HepG2 (cell line): ENCODE data around the gene METTL1.

Source experiments
- EZH2 ChIP-seq: conservative IDR thresholded peaks from 2 replicates; pipeline ENCODE4 v1.6.1; 2012; ENCODE audit warnings: mild to moderate bottlenecking, low read depth, low read length, moderate library complexity
- MYC ChIP-seq: sonication (generic); formaldehyde crosslinking; IDR thresholded peaks from 2 replicates; pipeline ENCODE4 v1.9.0; 2021; ENCODE audit warnings: missing genetic modification reagents, borderline replicate concordance
- SMARCE1 ChIP-seq: fragments of 450-650 bp; IDR thresholded peaks from 2 replicates; pipeline ENCODE4 v1.6.1; 2017; ENCODE audit warnings: borderline replicate concordance
- SP5 ChIP-seq: IDR thresholded peaks from 2 replicates; pipeline ENCODE4 v1.6.1; 2016; ENCODE audit warnings: low read depth, borderline replicate concordance
- ZFP41 ChIP-seq: sonication (generic); formaldehyde crosslinking; IDR thresholded peaks from 2 replicates; pipeline ENCODE4 v1.4.0; 2020; ENCODE audit warnings: mild to moderate bottlenecking, missing genetic modification reagents, borderline replicate concordance
- TF ChIP-seq, protein P1 (sequence below): sonication (generic); formaldehyde crosslinking; IDR thresholded peaks from 2 replicates; pipeline ENCODE4 v1.5.0; 2020; ENCODE audit warnings: mild to moderate bottlenecking, missing genetic modification reagents, moderate library complexity
- TF ChIP-seq, protein P2 (sequence below): sonication (generic); formaldehyde crosslinking; IDR thresholded peaks from 2 replicates; pipeline ENCODE4 v1.4.0; 2020; ENCODE audit warnings: missing genetic modification reagents, mild to moderate bottlenecking, borderline replicate concordance
- TF ChIP-seq, protein P3 (sequence below): sonication (generic); formaldehyde crosslinking; IDR thresholded peaks from 2 replicates; pipeline ENCODE4 v1.4.0; 2020; ENCODE audit warnings: missing genetic modification reagents
- TF ChIP-seq, protein P4 (sequence below): sonication (generic); formaldehyde crosslinking; IDR thresholded peaks from 2 replicates; pipeline ENCODE4 v1.4.0; 2020; ENCODE audit warnings: missing genetic modification reagents

DNA sequence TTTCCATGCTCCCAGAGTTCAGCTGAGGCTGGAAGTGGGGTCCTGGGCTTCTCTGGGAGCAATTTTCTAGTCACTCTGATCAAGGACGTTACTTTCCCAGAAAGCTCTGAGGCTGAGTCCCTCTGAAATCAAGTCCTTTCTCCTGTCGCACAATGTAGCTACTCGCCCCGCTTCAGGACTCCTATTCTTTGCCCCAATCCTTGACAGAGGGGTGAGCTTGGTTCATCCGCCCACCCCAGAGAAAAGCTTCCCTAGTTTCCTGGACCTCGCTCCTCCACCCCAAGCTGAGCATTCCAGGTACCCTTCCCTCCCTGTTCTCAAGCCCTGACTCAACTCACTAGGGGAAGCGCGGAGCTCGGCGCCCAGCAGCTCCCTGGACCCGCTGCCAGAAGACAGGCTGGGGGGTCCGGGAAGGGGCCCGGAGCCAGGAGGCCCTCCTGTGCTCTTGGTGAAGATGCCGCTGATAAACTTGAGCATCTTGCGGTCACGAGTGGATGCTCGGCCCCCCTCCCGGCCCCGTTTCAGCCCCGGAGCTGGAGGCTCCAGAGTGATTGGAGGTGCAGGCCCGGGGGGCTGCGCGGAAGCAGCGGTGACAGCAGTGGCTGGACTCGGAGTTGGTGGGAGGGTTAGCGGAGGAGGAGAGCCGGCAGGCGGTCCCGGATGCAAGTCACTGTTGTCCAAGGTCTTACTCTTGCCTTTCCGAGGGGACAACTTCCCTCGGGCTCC lies 35.0 kb downstream of the METTL1 start:
- TF ChIP-seq ZFP41 (CRISPR knock-in tag) (no peak), SP5 (CRISPR knock-in tag) (no peak), EZH2 (peak; percentile 82; the same call in 1 of the 2 replicates), SMARCE1 (no peak), MYC (CRISPR knock-in tag) (no peak)
- TF ChIP-seq, protein P1, sequence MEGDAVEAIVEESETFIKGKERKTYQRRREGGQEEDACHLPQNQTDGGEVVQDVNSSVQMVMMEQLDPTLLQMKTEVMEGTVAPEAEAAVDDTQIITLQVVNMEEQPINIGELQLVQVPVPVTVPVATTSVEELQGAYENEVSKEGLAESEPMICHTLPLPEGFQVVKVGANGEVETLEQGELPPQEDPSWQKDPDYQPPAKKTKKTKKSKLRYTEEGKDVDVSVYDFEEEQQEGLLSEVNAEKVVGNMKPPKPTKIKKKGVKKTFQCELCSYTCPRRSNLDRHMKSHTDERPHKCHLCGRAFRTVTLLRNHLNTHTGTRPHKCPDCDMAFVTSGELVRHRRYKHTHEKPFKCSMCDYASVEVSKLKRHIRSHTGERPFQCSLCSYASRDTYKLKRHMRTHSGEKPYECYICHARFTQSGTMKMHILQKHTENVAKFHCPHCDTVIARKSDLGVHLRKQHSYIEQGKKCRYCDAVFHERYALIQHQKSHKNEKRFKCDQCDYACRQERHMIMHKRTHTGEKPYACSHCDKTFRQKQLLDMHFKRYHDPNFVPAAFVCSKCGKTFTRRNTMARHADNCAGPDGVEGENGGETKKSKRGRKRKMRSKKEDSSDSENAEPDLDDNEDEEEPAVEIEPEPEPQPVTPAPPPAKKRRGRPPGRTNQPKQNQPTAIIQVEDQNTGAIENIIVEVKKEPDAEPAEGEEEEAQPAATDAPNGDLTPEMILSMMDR (CRISPR knock-in tag): no peak
- TF ChIP-seq, protein P2, sequence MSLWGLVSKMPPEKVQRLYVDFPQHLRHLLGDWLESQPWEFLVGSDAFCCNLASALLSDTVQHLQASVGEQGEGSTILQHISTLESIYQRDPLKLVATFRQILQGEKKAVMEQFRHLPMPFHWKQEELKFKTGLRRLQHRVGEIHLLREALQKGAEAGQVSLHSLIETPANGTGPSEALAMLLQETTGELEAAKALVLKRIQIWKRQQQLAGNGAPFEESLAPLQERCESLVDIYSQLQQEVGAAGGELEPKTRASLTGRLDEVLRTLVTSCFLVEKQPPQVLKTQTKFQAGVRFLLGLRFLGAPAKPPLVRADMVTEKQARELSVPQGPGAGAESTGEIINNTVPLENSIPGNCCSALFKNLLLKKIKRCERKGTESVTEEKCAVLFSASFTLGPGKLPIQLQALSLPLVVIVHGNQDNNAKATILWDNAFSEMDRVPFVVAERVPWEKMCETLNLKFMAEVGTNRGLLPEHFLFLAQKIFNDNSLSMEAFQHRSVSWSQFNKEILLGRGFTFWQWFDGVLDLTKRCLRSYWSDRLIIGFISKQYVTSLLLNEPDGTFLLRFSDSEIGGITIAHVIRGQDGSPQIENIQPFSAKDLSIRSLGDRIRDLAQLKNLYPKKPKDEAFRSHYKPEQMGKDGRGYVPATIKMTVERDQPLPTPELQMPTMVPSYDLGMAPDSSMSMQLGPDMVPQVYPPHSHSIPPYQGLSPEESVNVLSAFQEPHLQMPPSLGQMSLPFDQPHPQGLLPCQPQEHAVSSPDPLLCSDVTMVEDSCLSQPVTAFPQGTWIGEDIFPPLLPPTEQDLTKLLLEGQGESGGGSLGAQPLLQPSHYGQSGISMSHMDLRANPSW: no peak
- TF ChIP-seq, protein P3, sequence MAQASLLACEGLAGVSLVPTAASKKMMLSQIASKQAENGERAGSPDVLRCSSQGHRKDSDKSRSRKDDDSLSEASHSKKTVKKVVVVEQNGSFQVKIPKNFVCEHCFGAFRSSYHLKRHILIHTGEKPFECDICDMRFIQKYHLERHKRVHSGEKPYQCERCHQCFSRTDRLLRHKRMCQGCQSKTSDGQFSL (CRISPR knock-in tag): no peak
- TF ChIP-seq, protein P4, sequence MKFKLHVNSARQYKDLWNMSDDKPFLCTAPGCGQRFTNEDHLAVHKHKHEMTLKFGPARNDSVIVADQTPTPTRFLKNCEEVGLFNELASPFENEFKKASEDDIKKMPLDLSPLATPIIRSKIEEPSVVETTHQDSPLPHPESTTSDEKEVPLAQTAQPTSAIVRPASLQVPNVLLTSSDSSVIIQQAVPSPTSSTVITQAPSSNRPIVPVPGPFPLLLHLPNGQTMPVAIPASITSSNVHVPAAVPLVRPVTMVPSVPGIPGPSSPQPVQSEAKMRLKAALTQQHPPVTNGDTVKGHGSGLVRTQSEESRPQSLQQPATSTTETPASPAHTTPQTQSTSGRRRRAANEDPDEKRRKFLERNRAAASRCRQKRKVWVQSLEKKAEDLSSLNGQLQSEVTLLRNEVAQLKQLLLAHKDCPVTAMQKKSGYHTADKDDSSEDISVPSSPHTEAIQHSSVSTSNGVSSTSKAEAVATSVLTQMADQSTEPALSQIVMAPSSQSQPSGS (CRISPR knock-in tag): no peak
